HepG2 (cell line): ENCODE results near the gene SENP7. TPM values are rescaled to one million over a fixed set of nuclear protein-coding genes. Genes with fewer than 3 reads are reported as not detected.

Source experiments
- CCDC6 ChIP-seq: sonication (generic); formaldehyde crosslinking; IDR thresholded peaks from 2 replicates; pipeline ENCODE4 v1.8.1; 2022; ENCODE audit warnings: mild to moderate bottlenecking, missing genetic modification reagents, moderate library complexity
- MIER2 ChIP-seq: IDR thresholded peaks from 2 replicates; pipeline ENCODE4 v1.6.1; 2016; ENCODE audit warnings: missing biosample characterization, missing genetic modification reagents
- SP4 ChIP-seq: sonication (generic); formaldehyde crosslinking; IDR thresholded peaks from 2 replicates; pipeline ENCODE4 v1.8.1; 2023; ENCODE audit warnings: mild to moderate bottlenecking, missing genetic modification reagents
- ZNF616 ChIP-seq: sonication (generic); formaldehyde crosslinking; IDR thresholded peaks from 2 replicates; pipeline ENCODE4 v1.5.0; 2020; ENCODE audit warnings: low read depth, mild to moderate bottlenecking, missing genetic modification reagents
- ZNF629 ChIP-seq: sonication (generic); formaldehyde crosslinking; conservative IDR thresholded peaks from 2 replicates; pipeline ENCODE4 v1.5.0; 2020; ENCODE audit warnings: missing genetic modification reagents
- ZNF713 ChIP-seq: sonication (generic); formaldehyde crosslinking; IDR thresholded peaks from 2 replicates; pipeline ENCODE4 v1.4.0; 2020; ENCODE audit warnings: mild to moderate bottlenecking, missing genetic modification reagents
- ZNF780A ChIP-seq: sonication (generic); formaldehyde crosslinking; IDR thresholded peaks from 2 replicates; pipeline ENCODE4 v1.8.0; 2022; ENCODE audit warnings: mild to moderate bottlenecking, missing genetic modification reagents, moderate library complexity
- ZNF816 ChIP-seq: sonication (generic); formaldehyde crosslinking; IDR thresholded peaks from 2 replicates; pipeline ENCODE4 v1.8.0; 2022; ENCODE audit warnings: missing genetic modification reagents, mild to moderate bottlenecking, borderline replicate concordance
- polyA plus RNA-seq, 8 experiments: library from polyadenylated mRNA; depleted of rRNA in 3 of 8; stranded (reverse) in 7 of 8; unstranded in 1 of 8; fragments of >200 nt; fragmentation: Illumina TruSeq in 4 of 8; extraction: Trizol in 4 of 8; gene quantifications; 2 replicates each; pipeline versions ENCODE4 v1.2.1 to v1.2.3, GENCODE V29; 2011 to 2016; ENCODE audit warnings: low read depth in 4 of 8, missing spikeins in 1 of 8, mixed read lengths in 1 of 8; ENCODE audit not compliant: insufficient read depth in 1 of 8
- total RNA-seq, 5 experiments: library from RNA; depleted of rRNA; stranded (reverse); fragments of >200 nt; fragmentation: Illumina TruSeq; extraction: Trizol; gene quantifications; 2 replicates each; pipeline ENCODE4 v1.2.3, GENCODE V29; 2016; ENCODE audit warnings: low read depth in 1 of 5
- TF ChIP-seq, protein P1 (sequence below): sonication (generic); formaldehyde crosslinking; IDR thresholded peaks from 2 replicates; pipeline ENCODE4 v1.8.1; 2022; ENCODE audit warnings: mild to moderate bottlenecking, missing genetic modification reagents
- TF ChIP-seq, protein P2 (sequence below): sonication (generic); formaldehyde crosslinking; conservative IDR thresholded peaks from 2 replicates; pipeline ENCODE4 v1.5.0; 2020; ENCODE audit warnings: missing genetic modification reagents
- TF ChIP-seq, protein P3 (sequence below), 2 experiments: sonication (generic) in 1 of 2; formaldehyde crosslinking in 1 of 2; IDR thresholded peaks; 2 replicates each; pipeline versions ENCODE4 v1.4.0 to v1.6.1; 2016 to 2020; ENCODE audit warnings: borderline replicate concordance in 1 of 2, low read depth in 1 of 2, mild to moderate bottlenecking in 1 of 2, missing genetic modification reagents in 1 of 2
- TF ChIP-seq, protein P4 (sequence below): sonication (generic); formaldehyde crosslinking; IDR thresholded peaks from 2 replicates; pipeline ENCODE4 v1.5.1; 2020; ENCODE audit warnings: mild to moderate bottlenecking, missing genetic modification reagents, borderline replicate concordance
- TF ChIP-seq, protein P5 (sequence below): fragments of 450-650 bp; IDR thresholded peaks from 2 replicates; pipeline ENCODE4 v1.6.1; 2016
- TF ChIP-seq, protein P6 (sequence below): sonication (generic); formaldehyde crosslinking; IDR thresholded peaks from 2 replicates; pipeline ENCODE4 v1.4.0; 2020; ENCODE audit warnings: missing genetic modification reagents
- TF ChIP-seq, protein P7 (sequence below): sonication (generic); formaldehyde crosslinking; IDR thresholded peaks from 2 replicates; pipeline ENCODE4 v1.4.0; 2020; ENCODE audit warnings: missing genetic modification reagents

Gene SENP7
- total and polyA plus RNA-seq, 2 of the 13 experiments (the other 11 are each of a cell fraction or from before 2014, with no cell fraction given), result 9.1 to 10.3 TPM

DNA sequence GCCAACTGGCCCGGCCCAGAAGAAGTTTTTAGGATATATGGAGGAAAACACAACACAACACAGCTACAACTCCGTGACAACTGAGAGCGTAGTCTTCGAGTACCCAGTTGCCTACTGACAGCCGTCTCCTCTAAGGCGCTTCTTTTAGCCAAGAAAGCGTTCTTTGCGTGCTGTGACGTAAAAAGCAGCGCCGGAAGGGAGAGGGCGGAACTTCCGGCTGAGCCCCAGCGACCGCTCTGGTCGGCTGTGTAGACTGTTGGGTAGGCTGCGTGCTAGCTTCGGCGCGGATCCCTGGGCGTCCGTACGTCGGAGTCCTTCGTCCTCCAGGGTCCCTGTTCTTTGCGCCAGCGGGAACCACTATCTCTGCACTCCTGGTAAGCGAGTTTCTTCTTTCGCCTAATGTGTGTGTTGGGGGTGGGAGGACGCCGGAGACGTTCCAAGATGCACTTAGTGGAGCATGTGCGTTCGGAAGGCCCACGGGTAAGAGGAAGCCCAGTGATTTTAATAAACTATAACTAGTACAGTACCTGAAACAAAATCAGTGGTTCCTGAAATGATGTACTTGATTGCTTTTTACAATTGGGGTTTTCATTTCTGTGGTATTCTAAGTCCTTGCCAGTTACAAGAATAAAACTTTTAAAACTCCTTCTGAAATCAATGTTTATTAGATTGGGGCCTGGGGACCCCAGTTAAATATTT, 48.8 kb upstream of the SENP7 start, which contains the start of gene TRMT10C (continued):
- TF ChIP-seq, protein P1, sequence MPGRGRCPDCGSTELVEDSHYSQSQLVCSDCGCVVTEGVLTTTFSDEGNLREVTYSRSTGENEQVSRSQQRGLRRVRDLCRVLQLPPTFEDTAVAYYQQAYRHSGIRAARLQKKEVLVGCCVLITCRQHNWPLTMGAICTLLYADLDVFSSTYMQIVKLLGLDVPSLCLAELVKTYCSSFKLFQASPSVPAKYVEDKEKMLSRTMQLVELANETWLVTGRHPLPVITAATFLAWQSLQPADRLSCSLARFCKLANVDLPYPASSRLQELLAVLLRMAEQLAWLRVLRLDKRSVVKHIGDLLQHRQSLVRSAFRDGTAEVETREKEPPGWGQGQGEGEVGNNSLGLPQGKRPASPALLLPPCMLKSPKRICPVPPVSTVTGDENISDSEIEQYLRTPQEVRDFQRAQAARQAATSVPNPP, result no peak
- TF ChIP-seq, protein P2, sequence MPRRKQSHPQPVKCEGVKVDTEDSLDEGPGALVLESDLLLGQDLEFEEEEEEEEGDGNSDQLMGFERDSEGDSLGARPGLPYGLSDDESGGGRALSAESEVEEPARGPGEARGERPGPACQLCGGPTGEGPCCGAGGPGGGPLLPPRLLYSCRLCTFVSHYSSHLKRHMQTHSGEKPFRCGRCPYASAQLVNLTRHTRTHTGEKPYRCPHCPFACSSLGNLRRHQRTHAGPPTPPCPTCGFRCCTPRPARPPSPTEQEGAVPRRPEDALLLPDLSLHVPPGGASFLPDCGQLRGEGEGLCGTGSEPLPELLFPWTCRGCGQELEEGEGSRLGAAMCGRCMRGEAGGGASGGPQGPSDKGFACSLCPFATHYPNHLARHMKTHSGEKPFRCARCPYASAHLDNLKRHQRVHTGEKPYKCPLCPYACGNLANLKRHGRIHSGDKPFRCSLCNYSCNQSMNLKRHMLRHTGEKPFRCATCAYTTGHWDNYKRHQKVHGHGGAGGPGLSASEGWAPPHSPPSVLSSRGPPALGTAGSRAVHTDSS, result 0 out of 2 replicates have a peak, but pooled peaks have one; percentile 49
- TF ChIP-seq, protein P3, sequence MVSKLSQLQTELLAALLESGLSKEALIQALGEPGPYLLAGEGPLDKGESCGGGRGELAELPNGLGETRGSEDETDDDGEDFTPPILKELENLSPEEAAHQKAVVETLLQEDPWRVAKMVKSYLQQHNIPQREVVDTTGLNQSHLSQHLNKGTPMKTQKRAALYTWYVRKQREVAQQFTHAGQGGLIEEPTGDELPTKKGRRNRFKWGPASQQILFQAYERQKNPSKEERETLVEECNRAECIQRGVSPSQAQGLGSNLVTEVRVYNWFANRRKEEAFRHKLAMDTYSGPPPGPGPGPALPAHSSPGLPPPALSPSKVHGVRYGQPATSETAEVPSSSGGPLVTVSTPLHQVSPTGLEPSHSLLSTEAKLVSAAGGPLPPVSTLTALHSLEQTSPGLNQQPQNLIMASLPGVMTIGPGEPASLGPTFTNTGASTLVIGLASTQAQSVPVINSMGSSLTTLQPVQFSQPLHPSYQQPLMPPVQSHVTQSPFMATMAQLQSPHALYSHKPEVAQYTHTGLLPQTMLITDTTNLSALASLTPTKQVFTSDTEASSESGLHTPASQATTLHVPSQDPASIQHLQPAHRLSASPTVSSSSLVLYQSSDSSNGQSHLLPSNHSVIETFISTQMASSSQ (IDR thresholded peaks at IDR 0.05; ENCODE audit: low read depth), result no peak
- TF ChIP-seq, protein P3 (CRISPR knock-in tag; IDR thresholded peaks at IDR 0.05; ENCODE audit: borderline replicate concordance), result no peak
- TF ChIP-seq SP4, result peak; percentile 56; the same call in 1 of the 2 replicates
- TF ChIP-seq CCDC6 (CRISPR knock-in tag), result no peak; the same call in 1 of the 2 replicates
- TF ChIP-seq, protein P4, sequence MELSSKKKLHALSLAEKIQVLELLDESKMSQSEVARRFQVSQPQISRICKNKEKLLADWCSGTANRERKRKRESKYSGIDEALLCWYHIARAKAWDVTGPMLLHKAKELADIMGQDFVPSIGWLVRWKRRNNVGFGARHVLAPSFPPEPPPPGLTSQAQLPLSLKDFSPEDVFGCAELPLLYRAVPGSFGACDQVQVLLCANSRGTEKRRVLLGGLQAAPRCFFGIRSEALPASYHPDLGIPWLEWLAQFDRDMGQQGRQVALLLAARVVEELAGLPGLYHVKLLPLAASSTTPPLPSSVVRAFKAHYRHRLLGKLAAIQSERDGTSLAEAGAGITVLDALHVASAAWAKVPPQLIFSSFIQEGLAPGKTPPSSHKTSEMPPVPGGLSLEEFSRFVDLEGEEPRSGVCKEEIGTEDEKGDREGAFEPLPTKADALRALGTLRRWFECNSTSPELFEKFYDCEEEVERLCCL (CRISPR knock-in tag), result no peak
- no peak for TF ChIP-seq ZNF713
- TF ChIP-seq ZNF616 (CRISPR knock-in tag), result no peak
- no peak for TF ChIP-seq ZNF629 (CRISPR knock-in tag)
- TF ChIP-seq, protein P5, sequence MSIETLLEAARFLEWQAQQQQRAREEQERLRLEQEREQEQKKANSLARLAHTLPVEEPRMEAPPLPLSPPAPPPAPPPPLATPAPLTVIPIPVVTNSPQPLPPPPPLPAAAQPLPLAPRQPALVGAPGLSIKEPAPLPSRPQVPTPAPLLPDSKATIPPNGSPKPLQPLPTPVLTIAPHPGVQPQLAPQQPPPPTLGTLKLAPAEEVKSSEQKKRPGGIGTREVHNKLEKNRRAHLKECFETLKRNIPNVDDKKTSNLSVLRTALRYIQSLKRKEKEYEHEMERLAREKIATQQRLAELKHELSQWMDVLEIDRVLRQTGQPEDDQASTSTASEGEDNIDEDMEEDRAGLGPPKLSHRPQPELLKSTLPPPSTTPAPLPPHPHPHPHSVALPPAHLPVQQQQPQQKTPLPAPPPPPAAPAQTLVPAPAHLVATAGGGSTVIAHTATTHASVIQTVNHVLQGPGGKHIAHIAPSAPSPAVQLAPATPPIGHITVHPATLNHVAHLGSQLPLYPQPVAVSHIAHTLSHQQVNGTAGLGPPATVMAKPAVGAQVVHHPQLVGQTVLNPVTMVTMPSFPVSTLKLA, result no peak
- no peak; the same call in 1 of the 2 replicates for TF ChIP-seq ZNF816 (CRISPR knock-in tag)
- no peak; the same call in 1 of the 2 replicates for TF ChIP-seq MIER2 (CRISPR knock-in tag)
- TF ChIP-seq ZNF780A, result no peak
- TF ChIP-seq, protein P6, sequence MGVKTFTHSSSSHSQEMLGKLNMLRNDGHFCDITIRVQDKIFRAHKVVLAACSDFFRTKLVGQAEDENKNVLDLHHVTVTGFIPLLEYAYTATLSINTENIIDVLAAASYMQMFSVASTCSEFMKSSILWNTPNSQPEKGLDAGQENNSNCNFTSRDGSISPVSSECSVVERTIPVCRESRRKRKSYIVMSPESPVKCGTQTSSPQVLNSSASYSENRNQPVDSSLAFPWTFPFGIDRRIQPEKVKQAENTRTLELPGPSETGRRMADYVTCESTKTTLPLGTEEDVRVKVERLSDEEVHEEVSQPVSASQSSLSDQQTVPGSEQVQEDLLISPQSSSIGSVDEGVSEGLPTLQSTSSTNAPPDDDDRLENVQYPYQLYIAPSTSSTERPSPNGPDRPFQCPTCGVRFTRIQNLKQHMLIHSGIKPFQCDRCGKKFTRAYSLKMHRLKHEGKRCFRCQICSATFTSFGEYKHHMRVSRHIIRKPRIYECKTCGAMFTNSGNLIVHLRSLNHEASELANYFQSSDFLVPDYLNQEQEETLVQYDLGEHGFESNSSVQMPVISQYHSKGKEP, result 0 out of 2 replicates have a peak, but pooled peaks have one; percentile 70
- TF ChIP-seq, protein P7, sequence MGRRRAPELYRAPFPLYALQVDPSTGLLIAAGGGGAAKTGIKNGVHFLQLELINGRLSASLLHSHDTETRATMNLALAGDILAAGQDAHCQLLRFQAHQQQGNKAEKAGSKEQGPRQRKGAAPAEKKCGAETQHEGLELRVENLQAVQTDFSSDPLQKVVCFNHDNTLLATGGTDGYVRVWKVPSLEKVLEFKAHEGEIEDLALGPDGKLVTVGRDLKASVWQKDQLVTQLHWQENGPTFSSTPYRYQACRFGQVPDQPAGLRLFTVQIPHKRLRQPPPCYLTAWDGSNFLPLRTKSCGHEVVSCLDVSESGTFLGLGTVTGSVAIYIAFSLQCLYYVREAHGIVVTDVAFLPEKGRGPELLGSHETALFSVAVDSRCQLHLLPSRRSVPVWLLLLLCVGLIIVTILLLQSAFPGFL (CRISPR knock-in tag), result no peak
